GM19240 (cell line): Measurements from ENCODE around the gene XPC.

Experiments
- DNase-seq: peaks from one replicate; pipeline ENCODE4 v3.0.0; 2011; ENCODE audit warnings: low spot score; ENCODE audit not compliant: insufficient read length

The XPC gene

DNA sequence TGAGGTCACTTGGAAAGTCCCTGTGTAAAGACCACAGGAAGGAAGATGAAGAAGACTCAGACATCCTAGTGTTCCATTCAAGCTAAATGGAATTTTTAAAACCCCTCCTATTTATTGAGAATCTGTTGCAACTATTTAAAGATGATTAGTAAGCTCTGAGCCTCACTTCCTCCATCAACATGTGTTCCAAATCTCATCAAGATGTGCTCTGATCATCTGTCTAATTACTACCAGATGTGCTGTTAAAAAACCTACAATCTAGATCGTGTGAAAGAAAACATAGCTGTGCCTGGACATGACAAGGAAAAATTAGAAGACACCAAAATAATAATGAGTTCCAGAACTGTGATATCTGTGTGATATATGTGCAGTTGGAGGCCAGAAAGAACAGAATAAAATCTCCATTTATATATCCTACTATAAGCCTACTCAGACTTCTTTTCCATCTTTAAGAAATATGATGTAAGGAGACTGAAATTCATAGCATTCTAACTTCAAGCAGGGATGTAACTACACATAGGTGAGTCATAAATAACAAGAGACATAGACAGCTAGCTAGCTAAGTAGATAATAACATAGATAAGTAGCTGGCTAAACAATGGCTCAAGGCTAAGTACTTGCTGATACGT, 7.8 kb downstream of the XPC start:
- no peak for DNase-seq

- no peak for DNase-seq
Observed at GRCh38 chr3:14169871-14170270, 8.5 kb downstream of the XPC start.

DNA sequence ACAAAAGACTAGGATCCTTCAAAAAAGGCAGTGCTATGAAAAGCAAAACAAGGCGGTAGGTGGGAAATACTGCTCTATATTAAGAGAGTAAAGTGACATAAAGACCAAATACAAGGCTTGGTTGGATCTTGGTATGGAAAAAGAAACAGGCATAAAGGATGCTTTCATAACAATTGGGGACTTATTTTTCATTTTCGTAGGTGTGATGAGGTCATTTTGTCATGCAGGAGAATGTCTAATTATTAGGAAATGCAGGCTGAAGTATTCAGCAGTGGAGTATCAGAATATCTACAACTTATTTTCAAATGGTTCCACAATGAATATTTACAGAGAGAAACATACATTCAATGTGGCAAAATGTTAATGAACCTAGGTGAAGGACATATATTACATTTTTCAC, 9.0 kb downstream of the XPC start:
- DNase-seq, result no peak

- no peak for DNase-seq
Observed at GRCh38 chr3:14166877-14167603, 11.4 kb downstream of the XPC start.

DNA sequence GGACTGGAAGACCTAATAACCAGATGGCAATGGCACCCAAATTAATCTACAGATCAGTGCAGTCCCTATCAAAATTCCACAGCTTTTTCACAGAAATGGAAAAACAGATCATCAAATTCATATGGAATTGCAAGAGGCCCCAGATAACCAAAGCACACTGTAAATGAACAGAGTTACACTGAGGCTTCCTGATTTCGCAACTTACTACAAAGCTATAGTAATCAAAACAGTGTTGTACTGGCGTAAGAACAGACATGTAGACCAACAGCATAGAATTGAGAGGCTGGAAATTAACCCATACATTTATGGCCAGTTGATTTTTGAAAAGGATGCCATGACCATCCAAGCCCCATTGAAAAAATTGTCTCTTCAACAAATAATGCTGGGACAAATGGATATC, 16.2 kb downstream of the XPC start:
- DNase-seq, result no peak

DNA sequence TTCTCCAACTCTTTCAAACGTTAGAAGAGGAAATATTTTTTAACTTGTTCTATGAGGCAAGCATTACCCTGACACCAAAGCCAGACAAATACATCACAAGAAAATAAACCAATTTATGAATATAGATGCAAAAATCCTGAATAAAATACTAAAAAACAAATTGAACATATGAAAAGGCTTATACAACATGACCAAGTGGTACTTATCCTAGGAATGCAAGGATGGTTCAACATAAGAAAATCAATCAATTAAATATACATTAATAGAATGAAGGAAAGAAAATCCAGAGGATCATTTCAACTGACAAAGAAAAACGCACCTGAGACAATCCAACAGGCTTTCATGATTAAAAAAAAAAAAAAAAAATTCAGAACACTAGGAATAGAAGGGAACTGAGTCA, 17.1 kb downstream of the XPC start:
- no peak for DNase-seq

DNA sequence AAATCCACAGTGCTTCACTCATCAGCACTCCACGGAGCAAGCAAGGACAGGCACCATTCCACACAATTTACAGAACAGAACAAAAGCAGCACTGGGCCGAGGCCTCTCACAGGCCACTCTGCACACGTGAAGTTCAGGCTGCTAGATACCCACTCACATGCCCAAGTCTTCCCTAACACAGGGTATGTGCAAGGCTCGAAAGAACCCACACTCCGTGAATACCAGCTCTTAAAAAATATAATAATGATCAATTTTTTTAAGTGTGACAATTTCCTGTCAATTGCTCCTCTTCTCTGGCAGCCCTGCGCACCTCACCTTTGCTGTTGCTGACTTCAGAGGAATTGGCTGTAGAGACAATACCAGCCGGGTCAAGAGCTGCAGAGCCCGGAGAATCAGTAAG, 19.0 kb downstream of the XPC start:
- DNase-seq, result no peak

- DNase-seq, result no peak
Observed at GRCh38 chr3:14158370-14158769, 20.0 kb downstream of the XPC start.

DNA sequence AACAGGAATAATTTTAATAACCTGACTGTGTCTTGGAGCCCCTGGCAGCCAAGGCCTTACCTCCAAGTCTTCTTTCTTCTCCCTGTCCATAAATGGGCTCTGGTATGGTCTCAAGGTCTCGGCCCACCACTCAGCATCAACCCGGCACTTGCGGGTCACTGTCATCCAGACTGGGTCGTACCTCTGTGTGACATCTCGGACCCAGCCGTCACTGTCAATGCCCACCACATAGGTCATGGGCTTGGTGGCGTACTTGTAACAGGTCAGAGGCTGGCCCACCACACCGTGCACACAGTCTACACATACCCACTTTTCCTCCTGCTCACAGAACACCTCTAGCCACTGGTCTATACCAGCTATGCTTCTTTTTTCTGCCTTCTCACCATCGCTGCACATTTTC, 20.4 kb downstream of the XPC start:
- DNase-seq, result no peak

GRCh38 chr3:14156843-14157561, 21.4 kb downstream of the XPC start:
- DNase-seq, result no peak

GRCh38 chr3:14156201-14156600, 22.2 kb downstream of the XPC start:
- DNase-seq, result no peak

GRCh38 chr3:14154895-14155440, 23.4 kb downstream of the XPC start:
- no peak for DNase-seq

- DNase-seq, result no peak
Observed at GRCh38 chr3:14154276-14154675, 24.1 kb downstream of the XPC start.

- no peak for DNase-seq
Observed at GRCh38 chr3:14153663-14154062, 24.7 kb downstream of the XPC start.

DNA sequence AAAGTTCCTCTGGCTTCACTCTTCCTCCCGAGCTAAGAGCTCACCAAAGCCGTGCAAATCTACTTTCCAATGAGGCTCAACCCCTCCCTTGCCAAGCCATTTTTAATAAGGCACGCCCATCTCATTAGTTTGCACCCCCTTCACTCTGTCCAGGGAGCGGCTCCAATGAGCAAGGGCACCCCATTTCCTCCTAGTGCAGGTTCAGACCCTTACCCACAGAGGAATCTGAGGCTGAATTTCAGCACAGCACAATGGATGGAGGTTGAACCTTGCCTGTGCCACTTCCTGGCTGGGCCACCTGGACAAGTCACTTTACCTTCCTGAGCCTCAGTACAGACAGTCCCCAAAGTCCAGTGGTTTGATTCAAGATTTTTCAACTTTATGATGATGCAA, 25.4 kb downstream of the XPC start:
- DNase-seq, result no peak

- no peak for DNase-seq
Observed at GRCh38 chr3:14152233-14152962, 26.0 kb downstream of the XPC start.

DNA sequence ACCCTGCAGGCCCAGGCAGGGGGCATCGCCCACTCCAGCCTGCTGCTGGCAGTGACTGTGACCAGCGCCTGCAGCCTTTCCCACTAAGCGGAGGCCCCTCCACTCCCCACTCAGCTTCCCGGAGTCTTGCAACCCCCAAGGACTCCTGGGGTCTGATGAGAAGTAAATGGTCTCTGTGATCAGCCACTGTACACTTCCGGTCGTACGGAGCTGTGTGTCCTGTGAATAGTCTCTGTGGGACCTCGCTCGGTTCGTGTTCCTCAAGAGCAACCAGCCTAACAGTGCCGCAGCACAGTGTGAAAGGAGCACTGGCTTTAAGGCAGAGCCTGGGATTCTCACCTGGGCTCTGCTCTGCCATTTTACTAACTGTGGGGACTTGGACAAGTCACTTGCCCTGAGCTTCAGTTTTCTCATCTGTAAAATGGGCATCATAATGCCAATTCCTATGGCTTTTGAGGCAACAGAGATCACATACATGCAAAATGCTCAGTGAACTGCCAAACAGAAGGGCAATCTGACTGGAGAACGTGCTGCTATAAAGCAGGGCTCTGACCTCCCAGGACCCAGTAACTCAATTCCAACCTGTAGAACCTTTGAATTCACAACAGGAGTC, 26.8 kb downstream of the XPC start:
- DNase-seq, result no peak

- no peak for DNase-seq
Observed at GRCh38 chr3:14150491-14151230, 27.7 kb downstream of the XPC start.

DNA sequence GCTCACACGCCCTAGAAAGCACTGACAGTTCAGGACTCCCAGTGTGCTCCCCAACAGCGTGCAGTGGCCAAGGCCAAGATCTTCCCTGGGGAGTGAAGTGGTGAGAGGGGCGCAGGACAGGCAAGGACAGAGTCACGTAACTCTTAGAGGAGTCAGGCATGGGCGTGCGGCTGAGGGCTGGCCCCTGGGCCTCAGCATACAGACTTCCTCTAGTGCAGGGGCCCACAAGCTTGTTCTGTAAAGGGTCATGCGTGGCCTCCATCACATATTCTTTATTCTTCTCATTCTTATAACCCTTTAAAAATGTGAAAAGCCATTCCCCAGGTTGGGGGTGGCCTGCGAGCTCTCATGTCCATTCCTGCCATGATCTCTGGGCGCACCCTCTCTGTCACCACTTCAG, 28.3 kb downstream of the XPC start:
- DNase-seq, result no peak
